OCI-LY1 (cell line): Measurements from ENCODE around the gene ADAMTS20.

Source experiments
- CTCF ChIP-seq: fragments of 200-600 bp; sonication (generic), shearing (Covaris generic); IDR thresholded peaks from 2 replicates; pipeline ENCODE4 v1.5.1; 2017; ENCODE audit warnings: mild to moderate bottlenecking, antibody characterized with exemption, low read length, moderate library complexity, mixed read lengths
- EZH2 ChIP-seq: fragments of 200-600 bp; sonication (generic), shearing (Covaris generic); IDR thresholded peaks from 2 replicates; pipeline ENCODE4 v1.8.0; 2017; ENCODE audit warnings: borderline replicate concordance, mixed run types, mild to moderate bottlenecking, antibody characterized with exemption, low read length, moderate library complexity, mixed read lengths

- TF ChIP-seq CTCF (no peak), EZH2 (no peak)
These were observed 244.9 kb downstream of the ADAMTS20 start for GRCh38 chr12:43307126-43307525.
